ENCODE results near the gene STK10. TPM values are rescaled to one million over a fixed set of nuclear protein-coding genes. Genes with fewer than 3 reads are reported as not detected.
A peak's percentile ranks its signal among the peaks of the same experiment; 100 is the strongest.

STK10 gene
- total RNA-seq, 4 donors from 2014 or later = 5.4 to 18.3 (median 5.7) TPM

DNA sequence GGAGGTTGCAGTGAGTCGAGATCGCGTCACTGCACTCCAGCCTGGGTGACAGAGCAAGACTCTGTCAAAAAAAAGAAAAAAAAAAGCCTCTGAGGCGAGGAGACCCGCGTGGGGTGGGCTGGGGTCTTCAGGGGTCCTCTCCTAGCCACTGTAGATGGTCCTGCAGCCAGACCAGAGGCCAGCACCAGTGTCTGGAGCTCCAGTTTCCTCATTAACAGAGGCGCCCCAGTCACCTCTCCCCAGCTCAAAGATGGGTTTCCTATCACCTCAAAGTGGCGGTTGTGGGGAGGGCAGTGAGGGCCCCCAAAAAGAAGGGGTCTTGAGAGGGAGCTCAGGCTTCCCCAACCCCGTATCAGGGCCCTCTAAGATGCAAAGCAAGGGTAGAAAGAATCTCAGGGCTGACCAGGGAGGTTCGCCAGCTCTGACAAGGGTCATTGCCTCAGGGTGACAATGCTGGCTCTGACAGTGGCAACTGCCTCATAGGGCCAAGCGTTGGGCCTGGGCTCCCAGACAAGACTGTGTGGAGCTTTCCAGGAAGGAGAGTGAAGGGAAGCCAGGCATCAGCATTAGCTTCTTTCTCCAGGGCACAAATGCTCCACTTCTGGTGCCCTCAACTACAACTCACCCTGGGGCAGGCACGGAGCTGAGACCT lies 15.0 kb downstream of the STK10 start:
- DNase-seq (no peak), ATAC-seq (peak in 1 of 2 donors; percentile 61)
- Histone ChIP-seq H3K4me1 (peaks cover 29 to 31% of the 10 kb centered on the region in 2 donors), H3K4me3 (no peak overlapping the region), H3K36me3 (no peaks in the 10 kb centered on the region), H3K27me3 (no peaks in the 10 kb centered on the region), H3K27ac (peak overlapping the region in 1 of 4 donors; percentile 8), H3K9me3 (no peaks in the 10 kb centered on the region)
- intact Hi-C loops (cut with DNase I; ENCODE audit: low total_unique reads) (no loop called here), in situ Hi-C loops (cut with MboI; ENCODE audit: low sequenced_read_pairs in 4 of 4) (no loop called here)
- TF ChIP-seq, protein P1, sequence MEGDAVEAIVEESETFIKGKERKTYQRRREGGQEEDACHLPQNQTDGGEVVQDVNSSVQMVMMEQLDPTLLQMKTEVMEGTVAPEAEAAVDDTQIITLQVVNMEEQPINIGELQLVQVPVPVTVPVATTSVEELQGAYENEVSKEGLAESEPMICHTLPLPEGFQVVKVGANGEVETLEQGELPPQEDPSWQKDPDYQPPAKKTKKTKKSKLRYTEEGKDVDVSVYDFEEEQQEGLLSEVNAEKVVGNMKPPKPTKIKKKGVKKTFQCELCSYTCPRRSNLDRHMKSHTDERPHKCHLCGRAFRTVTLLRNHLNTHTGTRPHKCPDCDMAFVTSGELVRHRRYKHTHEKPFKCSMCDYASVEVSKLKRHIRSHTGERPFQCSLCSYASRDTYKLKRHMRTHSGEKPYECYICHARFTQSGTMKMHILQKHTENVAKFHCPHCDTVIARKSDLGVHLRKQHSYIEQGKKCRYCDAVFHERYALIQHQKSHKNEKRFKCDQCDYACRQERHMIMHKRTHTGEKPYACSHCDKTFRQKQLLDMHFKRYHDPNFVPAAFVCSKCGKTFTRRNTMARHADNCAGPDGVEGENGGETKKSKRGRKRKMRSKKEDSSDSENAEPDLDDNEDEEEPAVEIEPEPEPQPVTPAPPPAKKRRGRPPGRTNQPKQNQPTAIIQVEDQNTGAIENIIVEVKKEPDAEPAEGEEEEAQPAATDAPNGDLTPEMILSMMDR (IDR thresholded peaks at IDR 0.05 in 4 of 5, conservative IDR thresholded peaks at IDR 0.05 in 1 of 5) = no peak
- no peak for TF ChIP-seq POLR2A (IDR thresholded peaks at IDR 0.05)

DNA sequence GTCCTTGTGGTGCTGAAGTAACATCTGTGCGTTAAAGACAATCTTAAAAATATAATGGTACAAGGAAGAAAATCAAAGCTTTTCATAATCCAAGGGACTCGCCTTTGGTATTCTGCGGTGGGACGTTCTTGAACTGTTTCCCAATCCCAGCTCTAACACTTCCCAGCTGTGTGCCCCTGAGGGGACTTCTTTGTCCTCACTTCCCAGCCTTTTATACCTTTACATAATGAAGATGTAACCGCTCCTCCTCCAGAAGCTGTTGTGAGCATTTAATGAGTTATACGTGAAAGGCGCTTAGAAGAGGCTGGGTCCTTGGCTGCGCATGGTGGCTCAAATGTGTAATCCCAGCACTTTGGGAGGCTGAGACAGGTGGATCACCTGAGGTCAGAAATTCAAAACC lies 16.9 kb downstream of the STK10 start:
- DNase-seq (no peak), ATAC-seq (no peak)
- Histone ChIP-seq H3K27me3 (no peaks in the 10 kb centered on the region), H3K9me3 (no peaks in the 10 kb centered on the region), H3K27ac (no peak overlapping the region), H3K4me1 (peaks cover 38 to 40% of the 10 kb centered on the region in 2 donors), H3K4me3 (no peak overlapping the region), H3K36me3 (no peaks in the 10 kb centered on the region)
- TF ChIP-seq POLR2A (IDR thresholded peaks at IDR 0.05) = no peak
- TF ChIP-seq, protein P1 (IDR thresholded peaks at IDR 0.05 in 4 of 5, conservative IDR thresholded peaks at IDR 0.05 in 1 of 5) = no peak
- in situ Hi-C loops (cut with MboI; ENCODE audit: low sequenced_read_pairs in 4 of 4) (no loop called here), intact Hi-C loops (cut with DNase I; ENCODE audit: low total_unique reads) (no loop called here)

DNA sequence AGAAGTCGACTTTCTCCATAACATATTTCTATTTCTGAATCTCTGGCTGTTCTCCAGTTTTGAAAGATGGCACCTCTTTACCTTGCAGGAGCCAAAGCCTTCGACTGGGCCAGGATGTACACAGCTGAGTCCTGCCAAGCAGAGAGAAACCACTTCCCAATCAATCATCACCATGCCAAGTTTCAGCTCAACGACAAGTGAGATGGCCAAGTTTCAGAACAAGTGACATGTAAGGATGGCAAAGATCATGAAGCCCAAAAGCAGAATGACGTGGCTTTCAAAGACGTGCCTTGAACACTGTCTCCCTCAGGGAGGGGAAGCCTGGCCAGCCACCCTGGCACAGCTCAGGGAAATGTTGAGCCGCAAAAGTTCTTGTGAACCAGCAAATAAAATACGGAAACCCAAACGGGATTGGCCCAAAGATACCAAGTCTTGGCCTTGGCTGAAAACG lies 17.7 kb downstream of the STK10 start:
- H3K27me3 ChIP-seq = no peaks in the 10 kb centered on the region
- no peaks in the 10 kb centered on the region for H3K36me3 ChIP-seq
- no peaks in the 10 kb centered on the region for H3K9me3 ChIP-seq
- DNase-seq = no peak
- in situ Hi-C loops (cut with MboI; ENCODE audit: low sequenced_read_pairs in 4 of 4) (no loop called here), intact Hi-C loops (cut with DNase I; ENCODE audit: low total_unique reads) (no loop called here)
- H3K27ac ChIP-seq = peak overlapping the region in 2 of 4 donors; percentile 13 to 47
- ATAC-seq = peak in 1 of 2 donors; percentile 29
- H3K4me3 ChIP-seq = no peak overlapping the region
- H3K4me1 ChIP-seq = peaks cover 38 to 42% of the 10 kb centered on the region in 2 donors
- TF ChIP-seq, protein P1 (IDR thresholded peaks at IDR 0.05 in 4 of 5, conservative IDR thresholded peaks at IDR 0.05 in 1 of 5) = no peak
- no peak for TF ChIP-seq POLR2A (IDR thresholded peaks at IDR 0.05)

DNA sequence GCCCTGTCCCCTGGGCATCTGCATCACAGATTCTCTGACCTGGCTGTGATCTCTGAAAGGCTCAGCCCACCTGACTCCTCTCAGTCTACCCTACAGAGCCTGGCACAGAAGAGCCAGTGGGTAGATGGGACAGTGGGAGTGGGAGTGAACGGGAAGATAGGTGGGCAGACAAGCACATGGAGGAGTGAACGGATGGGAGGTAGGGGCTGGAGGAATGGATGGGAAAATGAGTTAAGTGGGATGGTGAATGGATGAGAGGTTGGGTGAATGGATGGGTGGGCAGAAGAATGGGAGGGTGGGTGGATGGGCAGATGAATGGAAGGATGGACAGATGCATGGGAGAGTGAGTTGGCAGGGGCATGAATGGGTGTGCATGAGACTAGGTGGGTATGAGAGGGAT lies 18.8 kb downstream of the STK10 start:
- Histone ChIP-seq H3K4me1 (peaks cover 43 to 50% of the 10 kb centered on the region in 2 donors), H3K27me3 (no peaks in the 10 kb centered on the region), H3K27ac (peak overlapping the region in 1 of 4 donors; percentile 76), H3K4me3 (no peak overlapping the region), H3K36me3 (no peaks in the 10 kb centered on the region), H3K9me3 (no peaks in the 10 kb centered on the region)
- intact Hi-C loops (cut with DNase I; ENCODE audit: low total_unique reads) (no loop called here), in situ Hi-C loops (cut with MboI; ENCODE audit: low sequenced_read_pairs in 4 of 4) (no loop called here)
- ATAC-seq = no peak
- TF ChIP-seq, protein P1 (IDR thresholded peaks at IDR 0.05 in 4 of 5, conservative IDR thresholded peaks at IDR 0.05 in 1 of 5) = no peak
- DNase-seq = no peak
